Breast epithelium (tissue), 3 donors: ENCODE measurements around the gene ZMYND15.

Source experiments
- POLR2AphosphoS5 ChIP-seq, 3 donors: sonication (generic); formaldehyde crosslinking; IDR thresholded peaks; one replicate each; pipeline ENCODE4 v1.6.1; 2017; ENCODE audit warnings: antibody characterized with exemption in 3 of 3
- TF ChIP-seq, protein P1 (sequence below), 3 donors: fragments of 450-650 bp; IDR thresholded peaks; one replicate each; pipeline ENCODE4 v1.5.1; 2016 to 2017; ENCODE audit warnings: antibody characterized with exemption in 3 of 3, mild to moderate bottlenecking in 3 of 3, moderate library complexity in 3 of 3

DNA sequence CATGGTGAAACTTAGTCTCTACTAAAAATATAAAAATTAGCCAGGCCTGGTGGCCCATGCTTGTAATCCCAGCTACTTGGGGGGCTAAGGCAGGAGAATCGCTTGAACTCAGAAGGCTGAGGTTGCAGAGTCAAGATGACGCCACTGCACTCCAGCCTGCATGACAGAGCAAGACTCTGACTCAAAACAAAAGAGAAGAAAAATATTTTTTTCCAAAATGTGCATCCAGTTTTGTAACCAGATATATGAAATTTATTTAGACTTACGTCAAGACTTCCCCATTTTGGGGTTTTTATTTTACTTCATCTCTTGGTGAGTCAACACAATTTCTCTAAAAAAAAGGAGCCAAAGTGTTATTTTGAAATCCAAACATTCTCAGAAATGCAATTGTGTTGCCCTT, 26.6 kb downstream of the ZMYND15 start:
- TF ChIP-seq, protein P1, sequence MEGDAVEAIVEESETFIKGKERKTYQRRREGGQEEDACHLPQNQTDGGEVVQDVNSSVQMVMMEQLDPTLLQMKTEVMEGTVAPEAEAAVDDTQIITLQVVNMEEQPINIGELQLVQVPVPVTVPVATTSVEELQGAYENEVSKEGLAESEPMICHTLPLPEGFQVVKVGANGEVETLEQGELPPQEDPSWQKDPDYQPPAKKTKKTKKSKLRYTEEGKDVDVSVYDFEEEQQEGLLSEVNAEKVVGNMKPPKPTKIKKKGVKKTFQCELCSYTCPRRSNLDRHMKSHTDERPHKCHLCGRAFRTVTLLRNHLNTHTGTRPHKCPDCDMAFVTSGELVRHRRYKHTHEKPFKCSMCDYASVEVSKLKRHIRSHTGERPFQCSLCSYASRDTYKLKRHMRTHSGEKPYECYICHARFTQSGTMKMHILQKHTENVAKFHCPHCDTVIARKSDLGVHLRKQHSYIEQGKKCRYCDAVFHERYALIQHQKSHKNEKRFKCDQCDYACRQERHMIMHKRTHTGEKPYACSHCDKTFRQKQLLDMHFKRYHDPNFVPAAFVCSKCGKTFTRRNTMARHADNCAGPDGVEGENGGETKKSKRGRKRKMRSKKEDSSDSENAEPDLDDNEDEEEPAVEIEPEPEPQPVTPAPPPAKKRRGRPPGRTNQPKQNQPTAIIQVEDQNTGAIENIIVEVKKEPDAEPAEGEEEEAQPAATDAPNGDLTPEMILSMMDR (IDR thresholded peaks at IDR 0.05), result no peak
- TF ChIP-seq POLR2AphosphoS5 (IDR thresholded peaks at IDR 0.05), result no peak
